ENCODE results near the gene MLYCD.

The MLYCD gene

GRCh38 chr16:83906683-83907082, 7.8 kb downstream of the MLYCD start:
- H3K4me1 ChIP-seq (ENCODE audit: control insufficient read depth in 1 of 2, insufficient read depth in 1 of 2, low read depth in 1 of 2, low read length in 1 of 2), result no peaks in the 10 kb centered on the region
- no peak overlapping the region for H3K27ac ChIP-seq
- no peaks in the 10 kb centered on the region for H3K27me3 ChIP-seq
- no peaks in the 10 kb centered on the region for H3K9me3 ChIP-seq
- H3K36me3 ChIP-seq, result peaks cover 47% of the 10 kb centered on the region
- TF ChIP-seq CTCF (IDR thresholded peaks at IDR 0.05), result no peak
- H3K4me3 ChIP-seq (ENCODE audit: low read depth in 1 of 2, low read length in 1 of 2), result no peak overlapping the region

- Histone ChIP-seq H3K36me3 (peaks cover 51% of the 10 kb centered on the region), H3K4me1 (ENCODE audit: control insufficient read depth in 1 of 2, insufficient read depth in 1 of 2, low read depth in 1 of 2, low read length in 1 of 2) (no peaks in the 10 kb centered on the region), H3K27ac (no peak overlapping the region)
Measured at GRCh38 chr16:83907111-83907510, 8.2 kb downstream of the MLYCD start.

GRCh38 chr16:83907631-83908250, 8.8 kb downstream of the MLYCD start:
- Histone ChIP-seq H3K4me1 (ENCODE audit: control insufficient read depth in 1 of 2, insufficient read depth in 1 of 2, low read depth in 1 of 2, low read length in 1 of 2) (no peaks in the 10 kb centered on the region), H3K36me3 (peaks cover 57% of the 10 kb centered on the region)
- TF ChIP-seq CTCF (IDR thresholded peaks at IDR 0.05), result no peak

More at GRCh38 chr16:83907111-83907510, 8.2 kb downstream of the MLYCD start:
- TF ChIP-seq CTCF (IDR thresholded peaks at IDR 0.05), result no peak
- Histone ChIP-seq H3K27me3 (no peaks in the 10 kb centered on the region), H3K9me3 (no peaks in the 10 kb centered on the region), H3K4me3 (ENCODE audit: low read depth in 1 of 2, low read length in 1 of 2) (no peak overlapping the region)

GRCh38 chr16:83908798-83909197, 9.9 kb downstream of the MLYCD start:
- no peaks in the 10 kb centered on the region for H3K4me1 ChIP-seq (ENCODE audit: control insufficient read depth in 1 of 2, insufficient read depth in 1 of 2, low read depth in 1 of 2, low read length in 1 of 2)
- no peak for TF ChIP-seq CTCF (IDR thresholded peaks at IDR 0.05)
- no peak overlapping the region for H3K27ac ChIP-seq
- H3K4me3 ChIP-seq (ENCODE audit: low read depth in 1 of 2, low read length in 1 of 2), result no peak overlapping the region
- no peaks in the 10 kb centered on the region for H3K27me3 ChIP-seq
- H3K9me3 ChIP-seq, result no peaks in the 10 kb centered on the region
- H3K36me3 ChIP-seq, result peaks cover 66% of the 10 kb centered on the region

More at GRCh38 chr16:83907631-83908250, 8.8 kb downstream of the MLYCD start:
- H3K27ac ChIP-seq, result no peak overlapping the region
- no peaks in the 10 kb centered on the region for H3K9me3 ChIP-seq
- no peak overlapping the region for H3K4me3 ChIP-seq (ENCODE audit: low read depth in 1 of 2, low read length in 1 of 2)
- H3K27me3 ChIP-seq, result no peaks in the 10 kb centered on the region

GRCh38 chr16:83911290-83911689, 12.4 kb downstream of the MLYCD start:
- no peaks in the 10 kb centered on the region for H3K27me3 ChIP-seq
- peaks cover 90% of the 10 kb centered on the region for H3K36me3 ChIP-seq
- no peak overlapping the region for H3K4me3 ChIP-seq (ENCODE audit: low read depth in 1 of 2, low read length in 1 of 2)
- no peak overlapping the region for H3K27ac ChIP-seq
- no peak for TF ChIP-seq CTCF (IDR thresholded peaks at IDR 0.05)
- no peaks in the 10 kb centered on the region for H3K4me1 ChIP-seq (ENCODE audit: control insufficient read depth in 1 of 2, insufficient read depth in 1 of 2, low read depth in 1 of 2, low read length in 1 of 2)
- no peaks in the 10 kb centered on the region for H3K9me3 ChIP-seq
